HL-60 (cell line): ENCODE measurements around the gene FBXW7.

ENCODE experiments used
- DNase-seq, 2 experiments: peaks; one replicate each; pipeline ENCODE4 v3.0.0-alpha.2; 2010 to 2020; ENCODE audit warnings: low read depth in 1 of 2, low spot score in 1 of 2
- H3K27ac ChIP-seq: fragments of 250-450 bp; sonication (Bioruptor Pico); replicated peaks from 2 replicates; pipeline ENCODE4 v1.5.1; 2020; ENCODE audit warnings: mild to moderate bottlenecking, moderate library complexity
- H3K27me3 ChIP-seq: fragments of 250-450 bp; sonication (Bioruptor Pico); 2 replicates; pipeline ENCODE4 v1.5.1; 2021; ENCODE audit warnings: mild to moderate bottlenecking, moderate library complexity; ENCODE audit not compliant: insufficient read depth, poor library complexity, severe bottlenecking
- H3K4me3 ChIP-seq: replicated peaks from 2 replicates; pipeline ENCODE4 v1.5.1; 2011; ENCODE audit warnings: mild to moderate bottlenecking, control low read depth, low read length; ENCODE audit not compliant: insufficient read depth
- CTCF ChIP-seq: IDR thresholded peaks from one replicate; pipeline ENCODE4 v1.5.1; 2011; ENCODE audit warnings: low read length, control low read depth, inconsistent platforms; ENCODE audit not compliant: insufficient read depth
- GABPA ChIP-seq: IDR thresholded peaks from 2 replicates; pipeline ENCODE4 v1.6.1; 2012; ENCODE audit warnings: low read depth
- POLR2AphosphoS5 ChIP-seq: IDR thresholded peaks from 2 replicates; pipeline ENCODE4 v1.6.1; 2012; ENCODE audit warnings: low read depth
- REST ChIP-seq: IDR thresholded peaks from 2 replicates; pipeline ENCODE4 v1.6.1; 2012; ENCODE audit warnings: low read depth; ENCODE audit not compliant: insufficient replicate concordance
- SPI1 ChIP-seq: IDR thresholded peaks from 2 replicates; pipeline ENCODE4 v1.6.1; 2012; ENCODE audit warnings: low read depth, mild to moderate bottlenecking, borderline replicate concordance

The FBXW7 gene

GRCh38 chr4:152564336-152564735 lies 28.4 kb upstream of the FBXW7 start:
- TF ChIP-seq CTCF (no peak), SPI1 (no peak), POLR2AphosphoS5 (no peak), REST (no peak), GABPA (no peak)
- Histone ChIP-seq H3K27ac (no peak overlapping the region), H3K4me3 (no peak overlapping the region), H3K27me3 (no peaks in the 10 kb centered on the region)
- DNase-seq = no peak

GRCh38 chr4:152563209-152563608 lies 27.3 kb upstream of the FBXW7 start:
- H3K27me3 ChIP-seq = no peaks in the 10 kb centered on the region
- DNase-seq = no peak
- no peak for TF ChIP-seq GABPA
- no peak for TF ChIP-seq POLR2AphosphoS5
- H3K27ac ChIP-seq = no peak overlapping the region
- H3K4me3 ChIP-seq = no peak overlapping the region

- no peak for DNase-seq
- no peaks in the 10 kb centered on the region for H3K27me3 ChIP-seq
- TF ChIP-seq CTCF = no peak
- no peak for TF ChIP-seq POLR2AphosphoS5
- TF ChIP-seq SPI1 = no peak
- no peak for TF ChIP-seq REST
- no peak for TF ChIP-seq GABPA
- no peak overlapping the region for H3K27ac ChIP-seq
- H3K4me3 ChIP-seq = no peak overlapping the region
Measured at GRCh38 chr4:152559641-152560040, 23.7 kb upstream of the FBXW7 start.

- TF ChIP-seq CTCF (no peak), POLR2AphosphoS5 (no peak), GABPA (no peak), REST (no peak), SPI1 (no peak)
- Histone ChIP-seq H3K27ac (no peak overlapping the region), H3K27me3 (no peaks in the 10 kb centered on the region), H3K4me3 (no peak overlapping the region)
- DNase-seq = no peak
Measured at GRCh38 chr4:152558396-152558795, 22.5 kb upstream of the FBXW7 start.
